ENCODE results near the gene KDM4B.

Gene KDM4B

GRCh38 chr19:5122671-5123409, 153.9 kb downstream of the KDM4B start:
- no peak for DNase-seq (ENCODE audit: low read depth)

GRCh38 chr19:5123646-5124045, 154.7 kb downstream of the KDM4B start:
- no peak for DNase-seq (ENCODE audit: low read depth)

- no peak for DNase-seq (ENCODE audit: low read depth)
These were observed 155.4 kb downstream of the KDM4B start for GRCh38 chr19:5124111-5124855.

GRCh38 chr19:5125376-5125775, 156.5 kb downstream of the KDM4B start:
- DNase-seq (ENCODE audit: low read depth): no peak

GRCh38 chr19:5125797-5126497, 157.0 kb downstream of the KDM4B start:
- no peak for DNase-seq (ENCODE audit: low read depth)

- DNase-seq (ENCODE audit: low read depth): no peak
These were observed 157.7 kb downstream of the KDM4B start for GRCh38 chr19:5126498-5127223.

- DNase-seq (ENCODE audit: low read depth): no peak
These were observed 158.8 kb downstream of the KDM4B start for GRCh38 chr19:5127717-5128116.

- no peak for DNase-seq (ENCODE audit: low read depth)
These were observed 159.5 kb downstream of the KDM4B start for GRCh38 chr19:5128251-5128935.

- no peak for DNase-seq (ENCODE audit: low read depth)
These were observed 160.1 kb downstream of the KDM4B start for GRCh38 chr19:5128936-5129389.

GRCh38 chr19:5129691-5130090, 160.8 kb downstream of the KDM4B start:
- no peak for DNase-seq (ENCODE audit: low read depth)

- no peak for DNase-seq (ENCODE audit: low read depth)
These were observed 161.6 kb downstream of the KDM4B start for GRCh38 chr19:5130371-5131030.

GRCh38 chr19:5131031-5131505, 162.2 kb downstream of the KDM4B start:
- DNase-seq (ENCODE audit: low read depth): no peak

GRCh38 chr19:5131506-5132205, 162.7 kb downstream of the KDM4B start:
- DNase-seq (ENCODE audit: low read depth): no peak

- no peak for DNase-seq (ENCODE audit: low read depth)
These were observed 163.3 kb downstream of the KDM4B start for GRCh38 chr19:5132206-5132560.

- no peak for DNase-seq (ENCODE audit: low read depth)
These were observed 164.1 kb downstream of the KDM4B start for GRCh38 chr19:5132698-5133651.

GRCh38 chr19:5133986-5134595, 165.2 kb downstream of the KDM4B start:
- DNase-seq (ENCODE audit: low read depth): no peak

- no peak for DNase-seq (ENCODE audit: low read depth)
These were observed 165.8 kb downstream of the KDM4B start for GRCh38 chr19:5134691-5135090.

- DNase-seq (ENCODE audit: low read depth): no peak
These were observed 167.4 kb downstream of the KDM4B start for GRCh38 chr19:5136073-5136855.
